BLaER1 (cell line): ENCODE data around the gene AFG1L.
A peak's percentile ranks its signal among the peaks of the same experiment; 100 is the strongest.
"Not testable (repeated sequence)": the region's sequence is repeated elsewhere in the genome, so short reads cannot be mapped to it uniquely, and the experiment has no call there.

Experiments
- H3K27ac ChIP-seq: shearing (Covaris generic); formaldehyde crosslinking; 2 replicates; pipeline ENCODE4 v1.8.1; 2022
- H3K27me3 ChIP-seq: shearing (Covaris generic); formaldehyde crosslinking; 2 replicates; pipeline ENCODE4 v1.8.1; 2022
- H3K36me3 ChIP-seq: shearing (Covaris generic); formaldehyde crosslinking; 2 replicates; pipeline ENCODE4 v1.8.1; 2022
- H3K4me1 ChIP-seq: shearing (Covaris generic); formaldehyde crosslinking; 2 replicates; pipeline ENCODE4 v1.8.1; 2022
- H3K4me2 ChIP-seq: shearing (Covaris generic); formaldehyde crosslinking; 2 replicates; pipeline ENCODE4 v1.8.1; 2022
- H3K4me3 ChIP-seq: shearing (Covaris generic); formaldehyde crosslinking; 2 replicates; pipeline ENCODE4 v1.8.1; 2022
- H3K9ac ChIP-seq: shearing (Covaris generic); formaldehyde crosslinking; 2 replicates; pipeline ENCODE4 v1.8.1; 2022
- H3K9me3 ChIP-seq: shearing (Covaris generic); formaldehyde crosslinking; 2 replicates; pipeline ENCODE4 v1.8.1; 2022
- H4K20me1 ChIP-seq: shearing (Covaris generic); formaldehyde crosslinking; 2 replicates; pipeline ENCODE4 v1.8.1; 2022
- Cebpa-rat ChIP-seq: shearing (Covaris generic); IDR thresholded peaks from 2 replicates; pipeline ENCODE4 v1.8.1; 2022

Gene AFG1L

GRCh38 chr6:108286366-108286765 lies 8.5 kb upstream of the AFG1L start:
- no peaks in the 10 kb centered on the region for H4K20me1 ChIP-seq
- no peak overlapping the region for H3K4me3 ChIP-seq
- H3K4me1 ChIP-seq = no peaks in the 10 kb centered on the region
- H3K27me3 ChIP-seq = no peaks in the 10 kb centered on the region
- no peaks in the 10 kb centered on the region for H3K36me3 ChIP-seq
- H3K9ac ChIP-seq = no peak overlapping the region
- TF ChIP-seq Cebpa-rat = no peak
- H3K9me3 ChIP-seq = no peaks in the 10 kb centered on the region
- no peak overlapping the region for H3K4me2 ChIP-seq
- no peak overlapping the region for H3K27ac ChIP-seq

DNA sequence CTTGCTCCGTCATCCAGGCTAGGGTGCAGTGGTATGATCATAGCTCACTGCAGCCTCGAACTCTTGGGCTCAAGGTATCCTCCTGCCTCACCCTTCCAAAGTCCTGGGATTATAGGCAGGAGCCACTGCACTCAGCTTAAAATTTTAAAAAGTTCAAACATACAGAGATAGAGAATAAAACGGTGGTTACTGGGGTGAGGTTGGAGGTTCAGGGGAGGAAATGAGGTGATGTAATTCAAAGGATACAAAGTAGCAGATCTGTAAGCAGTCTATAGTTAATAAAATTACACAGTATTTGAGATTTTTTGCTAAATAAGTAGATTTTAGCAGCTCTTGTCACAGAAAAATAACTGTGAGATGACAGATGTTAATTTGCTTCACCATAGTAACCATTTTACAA lies 7.5 kb upstream of the AFG1L start:
- H3K4me2 ChIP-seq = no peak overlapping the region
- no peak overlapping the region for H3K4me3 ChIP-seq
- H3K36me3 ChIP-seq = no peaks in the 10 kb centered on the region
- TF ChIP-seq Cebpa-rat = no peak
- H3K27me3 ChIP-seq = no peaks in the 10 kb centered on the region
- H3K4me1 ChIP-seq = no peaks in the 10 kb centered on the region
- no peaks in the 10 kb centered on the region for H4K20me1 ChIP-seq
- no peak overlapping the region for H3K9ac ChIP-seq
- no peaks in the 10 kb centered on the region for H3K9me3 ChIP-seq
- H3K27ac ChIP-seq = no peak overlapping the region

DNA sequence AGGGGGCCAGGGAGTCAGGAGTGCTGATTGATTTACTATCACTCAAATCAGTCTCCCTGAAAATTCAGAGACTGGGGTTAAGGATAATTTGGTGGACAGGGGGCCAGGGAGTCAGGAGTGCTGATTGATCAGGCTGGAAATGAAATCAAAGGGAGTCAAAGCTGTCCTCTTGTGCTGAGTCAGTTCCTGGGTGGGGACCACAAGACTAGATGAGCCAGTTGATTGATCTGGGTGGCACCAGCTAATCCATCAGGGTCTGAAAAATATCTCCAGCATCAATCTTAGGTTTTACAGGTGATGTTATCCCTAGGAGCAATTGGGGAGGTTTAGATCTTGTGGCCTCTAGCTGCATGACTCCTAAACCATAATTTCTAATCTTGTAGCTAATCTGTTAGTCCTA lies 6.1 kb upstream of the AFG1L start:
- Histone ChIP-seq H3K4me2 (no peak overlapping the region), H4K20me1 (no peaks in the 10 kb centered on the region), H3K4me1 (peaks cover 2% of the 10 kb centered on the region), H3K4me3 (no peak overlapping the region), H3K27me3 (no peaks in the 10 kb centered on the region), H3K9me3 (no peaks in the 10 kb centered on the region), H3K27ac (no peak overlapping the region), H3K36me3 (no peaks in the 10 kb centered on the region), H3K9ac (no peak overlapping the region)
- TF ChIP-seq Cebpa-rat = no peak

DNA sequence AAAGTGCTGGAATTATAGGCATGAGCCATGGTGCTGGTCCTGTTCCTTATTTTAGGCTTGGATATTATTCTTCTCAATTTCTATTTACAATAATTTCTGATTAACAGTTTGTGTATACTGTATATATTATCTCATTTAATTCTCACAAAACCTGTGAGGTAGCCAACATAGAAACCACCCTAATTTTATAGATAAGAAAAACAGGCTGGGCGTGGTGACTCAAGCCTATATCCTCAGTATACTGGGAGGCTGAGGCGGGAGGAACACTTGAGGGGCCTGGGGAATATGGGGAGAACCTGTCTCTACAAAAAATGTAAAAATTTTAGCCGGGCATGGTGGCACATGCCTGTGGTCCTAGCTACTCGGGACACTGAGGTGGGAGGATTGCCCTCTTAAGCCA lies 3.8 kb upstream of the AFG1L start:
- Histone ChIP-seq H3K4me1 (peaks cover 16% of the 10 kb centered on the region), H4K20me1 (no peaks in the 10 kb centered on the region), H3K9me3 (no peaks in the 10 kb centered on the region), H3K36me3 (no peaks in the 10 kb centered on the region), H3K4me3 (no peak overlapping the region), H3K27ac (no peak overlapping the region), H3K9ac (no peak overlapping the region), H3K4me2 (no peak overlapping the region), H3K27me3 (no peaks in the 10 kb centered on the region)
- no peak for TF ChIP-seq Cebpa-rat

DNA sequence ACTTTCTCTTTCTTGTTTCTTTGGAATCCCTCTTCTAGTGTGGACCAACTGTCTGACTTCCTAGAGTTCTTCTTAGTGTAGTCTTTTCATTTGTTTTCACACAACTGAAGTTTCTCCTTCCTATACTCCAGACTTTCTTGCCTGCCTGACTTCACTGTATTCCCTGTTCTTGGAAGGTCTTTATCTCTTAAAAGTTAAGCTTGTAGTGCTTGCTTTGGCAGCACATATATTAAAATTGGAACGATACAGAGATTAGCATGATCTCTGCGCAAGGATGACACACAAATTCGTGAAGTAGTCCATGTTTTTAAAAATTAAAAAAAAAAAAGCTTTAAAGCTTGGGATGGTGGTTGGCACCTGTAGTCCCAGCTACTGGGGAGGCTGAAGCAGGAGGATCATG lies 2.3 kb upstream of the AFG1L start:
- H3K4me3 ChIP-seq, H3K36me3 ChIP-seq, H3K27me3 ChIP-seq, H3K9ac ChIP-seq, H3K4me2 ChIP-seq, H4K20me1 ChIP-seq, H3K9me3 ChIP-seq, H3K27ac ChIP-seq: not testable (repeated sequence)
- peaks cover 17% of the 10 kb centered on the region for H3K4me1 ChIP-seq

DNA sequence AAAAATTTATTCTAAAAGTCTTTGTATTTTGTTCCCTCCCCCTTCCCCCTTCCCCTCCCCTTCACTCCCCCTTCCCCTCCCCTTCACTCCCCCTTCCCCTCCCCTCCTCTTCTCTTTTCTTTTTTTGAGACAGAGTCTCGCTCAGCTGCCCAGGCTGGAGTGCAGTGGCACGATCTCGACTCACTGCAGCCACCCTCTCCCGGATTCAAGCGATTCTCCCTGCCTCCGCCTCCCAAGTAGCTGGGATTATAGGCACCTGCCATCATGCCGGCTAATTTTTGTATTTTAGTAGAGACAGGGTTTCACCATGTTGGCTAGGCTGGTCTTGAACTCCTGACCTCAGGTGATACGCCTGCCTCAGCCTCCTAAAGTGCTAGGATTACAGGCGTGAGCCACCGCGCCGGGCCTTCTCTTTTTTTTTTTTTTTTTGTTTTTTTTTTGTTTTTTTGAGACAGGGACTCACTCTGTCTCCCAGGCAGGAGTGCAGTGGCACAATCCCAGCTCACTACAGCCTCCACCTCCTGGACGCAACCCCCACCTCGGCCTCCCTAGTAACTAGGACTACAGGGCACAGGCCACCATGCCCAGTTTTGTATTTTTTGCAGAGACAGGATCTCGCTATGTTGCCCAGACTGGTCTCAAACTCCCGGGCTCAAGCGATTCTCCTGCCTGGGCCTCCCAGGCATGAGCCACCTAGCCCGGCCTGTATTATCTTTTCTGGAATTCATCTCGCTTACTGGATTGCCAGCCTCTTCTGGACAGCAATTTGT lies 1.1 kb upstream of the AFG1L start:
- no peaks in the 10 kb centered on the region for H3K9me3 ChIP-seq
- H3K36me3 ChIP-seq = no peaks in the 10 kb centered on the region
- peak overlapping the region; percentile 92 for H3K27ac ChIP-seq
- TF ChIP-seq Cebpa-rat = no peak
- peaks cover 17% of the 10 kb centered on the region for H3K4me1 ChIP-seq
- H4K20me1 ChIP-seq = no peaks in the 10 kb centered on the region
- peak overlapping the region; percentile 94 for H3K4me2 ChIP-seq
- H3K9ac ChIP-seq = peak overlapping the region; percentile 84
- H3K4me3 ChIP-seq = peak overlapping the region; percentile 76
- H3K27me3 ChIP-seq = no peaks in the 10 kb centered on the region

GRCh38 chr6:108294297-108294726 lies 542 bp upstream of the AFG1L start:
- no peaks in the 10 kb centered on the region for H3K9me3 ChIP-seq
- H3K4me2 ChIP-seq = peak overlapping the region; percentile 94
- no peaks in the 10 kb centered on the region for H3K27me3 ChIP-seq
- peak overlapping the region; percentile 92 for H3K27ac ChIP-seq
- no peak for TF ChIP-seq Cebpa-rat
- H3K4me3 ChIP-seq = peak overlapping the region; percentile 76
- H4K20me1 ChIP-seq = no peaks in the 10 kb centered on the region
- H3K4me1 ChIP-seq = peaks cover 17% of the 10 kb centered on the region
- peak overlapping the region; percentile 84 for H3K9ac ChIP-seq
- H3K36me3 ChIP-seq = no peaks in the 10 kb centered on the region

DNA sequence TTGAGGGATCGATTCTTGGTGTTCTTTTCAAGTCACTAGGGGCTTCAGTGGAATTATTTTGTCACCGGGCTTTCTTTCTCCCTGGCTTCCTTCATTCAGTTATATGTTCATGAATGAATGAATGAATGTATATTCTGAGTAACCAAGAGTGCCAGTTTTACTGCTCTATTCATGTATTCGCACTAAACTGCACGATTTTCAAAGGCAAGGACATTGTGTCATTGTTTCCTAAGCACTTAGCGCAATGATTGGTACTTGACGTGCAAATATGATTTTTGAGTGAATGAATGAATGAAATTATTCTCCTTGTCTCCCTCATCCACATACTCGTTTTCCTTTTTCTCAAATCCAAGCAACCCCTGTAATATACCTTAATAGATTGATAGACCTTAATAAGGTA lies 822 bp downstream of the AFG1L start:
- H3K9me3 ChIP-seq = no peaks in the 10 kb centered on the region
- peak overlapping the region; percentile 84 for H3K9ac ChIP-seq
- H3K4me3 ChIP-seq = peak overlapping the region; percentile 76
- no peaks in the 10 kb centered on the region for H3K36me3 ChIP-seq
- H4K20me1 ChIP-seq = no peaks in the 10 kb centered on the region
- peak overlapping the region; percentile 92 for H3K27ac ChIP-seq
- peak overlapping the region; percentile 94 for H3K4me2 ChIP-seq
- no peaks in the 10 kb centered on the region for H3K27me3 ChIP-seq
- TF ChIP-seq Cebpa-rat = no peak
- peaks cover 17% of the 10 kb centered on the region for H3K4me1 ChIP-seq

- H3K9ac ChIP-seq = no peak overlapping the region
- no peak overlapping the region for H3K27ac ChIP-seq
- no peaks in the 10 kb centered on the region for H4K20me1 ChIP-seq
- H3K27me3 ChIP-seq = no peaks in the 10 kb centered on the region
- no peaks in the 10 kb centered on the region for H3K9me3 ChIP-seq
- H3K4me2 ChIP-seq = no peak overlapping the region
- no peaks in the 10 kb centered on the region for H3K4me1 ChIP-seq
- no peak for TF ChIP-seq Cebpa-rat
- no peaks in the 10 kb centered on the region for H3K36me3 ChIP-seq
- H3K4me3 ChIP-seq = no peak overlapping the region
Measured at GRCh38 chr6:108302386-108302785, 7.5 kb downstream of the AFG1L start.

GRCh38 chr6:108304646-108305045 lies 9.8 kb downstream of the AFG1L start:
- H3K36me3 ChIP-seq = no peaks in the 10 kb centered on the region
- no peaks in the 10 kb centered on the region for H3K9me3 ChIP-seq
- no peak overlapping the region for H3K9ac ChIP-seq
- H3K4me3 ChIP-seq = no peak overlapping the region
- no peak for TF ChIP-seq Cebpa-rat
- H4K20me1 ChIP-seq = no peaks in the 10 kb centered on the region
- no peak overlapping the region for H3K27ac ChIP-seq
- no peaks in the 10 kb centered on the region for H3K27me3 ChIP-seq
- no peak overlapping the region for H3K4me2 ChIP-seq
- H3K4me1 ChIP-seq = no peaks in the 10 kb centered on the region

- H3K4me2 ChIP-seq, H3K9me3 ChIP-seq, H3K27ac ChIP-seq, H3K9ac ChIP-seq, H4K20me1 ChIP-seq, H3K36me3 ChIP-seq, H3K4me1 ChIP-seq, H3K4me3 ChIP-seq, H3K27me3 ChIP-seq: not testable (repeated sequence)
Measured at GRCh38 chr6:108308641-108309040, 13.8 kb downstream of the AFG1L start.
